Gastroesophageal sphincter (tissue), 4 donors: ENCODE results near the gene WDR86. TPM values are rescaled to one million over a fixed set of nuclear protein-coding genes. Genes with fewer than 3 reads are reported as not detected.

ENCODE experiments used
- ATAC-seq: fragments of 150-250 bp; one replicate; pipeline ENCODE4 v1.9.1; 2016; ENCODE audit warnings: mild to moderate bottlenecking, moderate library complexity
- H3K27ac ChIP-seq, 4 donors: fragments of 200-600 bp; sonication (generic) in 3 of 4; 1 replicate in 3 of 4; 2 replicates in 1 of 4; pipeline ENCODE4 v1.5.1; 2016 to 2019
- H3K27me3 ChIP-seq: fragments of 200-600 bp; sonication (generic); one replicate; pipeline ENCODE4 v1.5.1; 2019
- H3K36me3 ChIP-seq, 2 donors: fragments of 200-600 bp; sonication (generic); one replicate each; pipeline ENCODE4 v1.5.1; 2019; ENCODE audit warnings: control low read depth in 1 of 2
- H3K4me1 ChIP-seq, 3 donors: fragments of 200-600 bp; sonication (generic); 1 replicate in 2 of 3; 2 replicates in 1 of 3; pipeline ENCODE4 v1.5.1; 2016 to 2019; ENCODE audit warnings: control low read depth in 2 of 3
- H3K4me3 ChIP-seq, 2 donors: fragments of 200-600 bp; sonication (generic); one replicate each; pipeline ENCODE4 v1.5.1; 2019; ENCODE audit warnings: mild to moderate bottlenecking in 1 of 2, moderate library complexity in 1 of 2
- H3K9me3 ChIP-seq, 3 donors: fragments of 200-600 bp; sonication (generic); one replicate each; pipeline ENCODE4 v1.5.1; 2017 to 2019; ENCODE audit warnings: control low read depth in 2 of 3
- CTCF ChIP-seq, 4 experiments: fragments of 200-600 bp in 2 of 4; fragments of 450-650 bp in 2 of 4; sonication (generic) in 1 of 4; IDR thresholded peaks; one replicate each; pipeline ENCODE4 v1.5.1; 2017 to 2019; ENCODE audit warnings: antibody characterized with exemption in 4 of 4, mild to moderate bottlenecking in 2 of 4, moderate library complexity in 2 of 4
- EP300 ChIP-seq: sonication (generic); formaldehyde crosslinking; IDR thresholded peaks from one replicate; pipeline ENCODE4 v1.6.1; 2017; ENCODE audit warnings: antibody characterized with exemption, mild to moderate bottlenecking
- POLR2A ChIP-seq, 2 donors: fragments of 450-650 bp; IDR thresholded peaks; one replicate each; pipeline ENCODE4 v1.6.1; 2017; ENCODE audit warnings: antibody characterized with exemption in 2 of 2, mild to moderate bottlenecking in 2 of 2, moderate library complexity in 1 of 2
- POLR2AphosphoS5 ChIP-seq: sonication (generic); formaldehyde crosslinking; IDR thresholded peaks from one replicate; pipeline ENCODE4 v1.6.1; 2017; ENCODE audit warnings: antibody characterized with exemption
- WGBS, 2 donors: methylation state at CpG; one replicate each; pipeline ENCODE4 v1.1.5; 2018; ENCODE audit warnings: low coverage in 1 of 2; 5-methylcytosine and 5-hydroxymethylcytosine counted together
- total RNA-seq, 4 donors: library from RNA; depleted of rRNA; stranded (reverse); fragments of >200 nt; gene quantifications; one replicate each; pipeline ENCODE4 v1.1.0, GENCODE V29; 2016

The WDR86 gene
- total RNA-seq, 4 donors from 2014 or later, result 2.6 to 8.2 (median 5.9) TPM

GRCh38 chr7:151432658-151433521 lies 23.1 kb upstream of the WDR86 start:
- Histone ChIP-seq H3K4me1 (peaks cover 0 to 10% (median 3%) of the 10 kb centered on the region in 3 donors), H3K36me3 (no peaks in the 10 kb centered on the region), H3K27me3 (peaks cover 6% of the 10 kb centered on the region), H3K9me3 (no peaks in the 10 kb centered on the region), H3K4me3 (no peak overlapping the region), H3K27ac (no peak overlapping the region)
- 90% methylated on average over 4 of the region's 14 CpGs; no CpG with 5 or more reads in 1 of the 2 donors for WGBS, 2 donors
- no peak for ATAC-seq
- no peak for TF ChIP-seq EP300
- TF ChIP-seq CTCF (IDR thresholded peaks at IDR 0.05), result no peak
- TF ChIP-seq POLR2AphosphoS5, result no peak
- TF ChIP-seq POLR2A (IDR thresholded peaks at IDR 0.05), result no peak

GRCh38 chr7:151431768-151432311 lies 22.0 kb upstream of the WDR86 start:
- Histone ChIP-seq H3K9me3 (no peaks in the 10 kb centered on the region), H3K36me3 (no peaks in the 10 kb centered on the region), H3K4me3 (no peak overlapping the region), H3K4me1 (peaks cover 0 to 18% (median 0%) of the 10 kb centered on the region in 3 donors), H3K27me3 (no peaks in the 10 kb centered on the region), H3K27ac (no peak overlapping the region)
- no peak for TF ChIP-seq CTCF (IDR thresholded peaks at IDR 0.05)
- TF ChIP-seq EP300, result no peak
- TF ChIP-seq POLR2AphosphoS5, result no peak
- no peak for TF ChIP-seq POLR2A (IDR thresholded peaks at IDR 0.05)
- no CpG with 5 or more reads among the region's 25 CpGs for WGBS, 2 donors
- ATAC-seq, result no peak

- Histone ChIP-seq H3K27ac (no peak overlapping the region), H3K36me3 (no peaks in the 10 kb centered on the region), H3K4me3 (no peak overlapping the region), H3K4me1 (peaks cover 0 to 23% (median 0%) of the 10 kb centered on the region in 3 donors), H3K27me3 (no peaks in the 10 kb centered on the region), H3K9me3 (no peaks in the 10 kb centered on the region)
- TF ChIP-seq POLR2AphosphoS5 (no peak), EP300 (no peak), CTCF (IDR thresholded peaks at IDR 0.05) (no peak), POLR2A (IDR thresholded peaks at IDR 0.05) (no peak)
- no CpG with 5 or more reads among the region's 13 CpGs for WGBS, 2 donors
- ATAC-seq, result no peak
Observed at GRCh38 chr7:151431281-151431767, 21.5 kb upstream of the WDR86 start.

- no peak for ATAC-seq
- no peaks in the 10 kb centered on the region for H3K9me3 ChIP-seq
- no peaks in the 10 kb centered on the region for H3K27me3 ChIP-seq
- H3K4me1 ChIP-seq, result peaks cover 0 to 30% (median 0%) of the 10 kb centered on the region in 3 donors
- H3K36me3 ChIP-seq, result no peaks in the 10 kb centered on the region
- WGBS, 2 donors, result 100% methylated on average over 2 of the region's 16 CpGs
- no peak overlapping the region for H3K27ac ChIP-seq
- TF ChIP-seq POLR2AphosphoS5, result no peak
- TF ChIP-seq EP300, result no peak
- no peak for TF ChIP-seq POLR2A (IDR thresholded peaks at IDR 0.05)
- no peak overlapping the region for H3K4me3 ChIP-seq
Observed at GRCh38 chr7:151430391-151431205, 20.8 kb upstream of the WDR86 start.
